ENCODE data around the gene PSEN1.
"Not testable (repeated sequence)": the region's sequence is repeated elsewhere in the genome, so short reads cannot be mapped to it uniquely, and the experiment has no call there.

The PSEN1 gene

DNA sequence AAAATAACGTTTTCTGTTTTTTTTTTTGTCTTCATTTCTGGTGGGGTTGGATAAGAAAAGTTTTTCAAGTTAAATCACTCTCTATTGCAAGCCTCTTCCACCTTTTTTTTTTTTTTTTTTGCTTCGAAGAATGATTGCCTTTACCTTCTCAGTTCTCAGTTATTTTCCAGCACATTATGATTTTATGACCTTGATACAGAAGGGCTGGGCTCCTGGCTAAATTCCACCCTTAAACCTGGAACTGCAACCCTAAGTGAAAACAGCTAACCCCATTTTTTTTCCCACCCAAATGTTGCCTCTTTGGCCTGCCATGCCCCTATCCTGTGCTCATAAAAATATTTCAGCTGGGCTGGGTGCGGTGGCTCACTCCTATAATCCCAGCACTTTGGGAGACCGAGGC lies 31.4 kb downstream of the PSEN1 start:
- DNase-seq (ENCODE audit: low spot score), result no peak

DNA sequence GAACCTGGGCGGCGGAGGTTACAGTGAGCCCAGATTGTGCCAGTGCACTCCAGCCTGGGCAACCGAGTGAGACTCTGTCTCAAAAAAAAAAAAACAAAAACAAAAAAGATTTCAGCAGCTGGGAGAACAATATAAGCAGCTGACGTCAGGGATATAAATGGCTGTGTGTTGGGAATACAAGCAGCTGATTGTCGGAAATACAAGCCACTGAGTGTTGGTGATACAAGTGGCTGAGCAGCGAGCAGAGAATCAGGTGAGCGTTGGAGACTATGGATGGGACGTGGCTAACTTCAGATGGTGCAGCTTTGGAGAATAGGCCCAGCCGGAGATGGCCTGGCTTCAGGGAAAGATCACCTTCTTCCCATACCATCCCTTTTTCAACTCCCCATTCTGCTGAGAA lies 32.0 kb downstream of the PSEN1 start:
- DNase-seq (ENCODE audit: low spot score), result no peak

DNA sequence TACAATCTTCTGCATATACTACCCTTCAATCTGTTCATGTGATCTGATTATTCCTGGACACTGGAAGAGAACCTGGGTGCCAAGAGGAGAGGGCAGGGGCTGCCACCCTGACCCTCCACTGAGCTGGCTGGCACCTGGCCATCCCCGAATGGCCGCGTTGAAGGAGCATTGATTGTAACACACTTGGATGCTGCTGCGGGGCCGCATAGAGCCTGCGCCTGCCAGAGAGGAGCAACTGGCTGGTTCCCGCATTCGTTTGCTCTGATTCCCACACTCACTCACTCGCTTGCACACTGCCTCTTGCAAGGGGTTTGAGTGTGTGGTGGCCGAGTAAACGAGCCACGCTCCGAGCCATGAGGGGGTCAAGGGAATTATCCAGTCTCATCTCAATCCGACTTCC lies 32.4 kb downstream of the PSEN1 start:
- no peak for DNase-seq (ENCODE audit: low spot score)

DNA sequence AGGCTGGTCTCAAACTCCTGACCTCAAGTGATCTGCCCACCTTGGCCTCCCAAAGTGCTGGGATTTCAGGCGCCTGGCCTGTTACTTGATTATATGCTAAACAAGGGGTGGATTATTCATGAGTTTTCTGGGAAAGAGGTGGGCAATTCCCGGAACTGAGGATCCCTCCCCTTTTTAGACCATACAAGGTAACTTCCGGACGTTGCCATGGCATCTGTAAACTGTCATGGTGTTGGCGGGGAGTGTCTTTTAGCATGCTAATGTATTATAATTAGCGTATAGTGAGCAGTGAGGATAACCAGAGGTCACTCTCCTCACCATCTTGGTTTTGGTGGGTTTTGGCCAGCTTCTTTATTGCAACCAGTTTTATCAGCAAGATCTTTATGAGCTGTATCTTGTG lies 33.5 kb downstream of the PSEN1 start:
- not testable (repeated sequence) for DNase-seq (ENCODE audit: low spot score)

DNA sequence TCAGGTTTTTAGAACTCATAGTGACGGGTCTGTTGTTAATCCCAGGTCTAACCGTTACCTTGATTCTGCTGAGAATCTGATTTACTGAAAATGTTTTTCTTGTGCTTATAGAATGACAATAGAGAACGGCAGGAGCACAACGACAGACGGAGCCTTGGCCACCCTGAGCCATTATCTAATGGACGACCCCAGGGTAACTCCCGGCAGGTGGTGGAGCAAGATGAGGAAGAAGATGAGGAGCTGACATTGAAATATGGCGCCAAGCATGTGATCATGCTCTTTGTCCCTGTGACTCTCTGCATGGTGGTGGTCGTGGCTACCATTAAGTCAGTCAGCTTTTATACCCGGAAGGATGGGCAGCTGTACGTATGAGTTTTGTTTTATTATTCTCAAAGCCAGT lies 34.4 kb downstream of the PSEN1 start:
- no peak for DNase-seq (ENCODE audit: low spot score)

DNA sequence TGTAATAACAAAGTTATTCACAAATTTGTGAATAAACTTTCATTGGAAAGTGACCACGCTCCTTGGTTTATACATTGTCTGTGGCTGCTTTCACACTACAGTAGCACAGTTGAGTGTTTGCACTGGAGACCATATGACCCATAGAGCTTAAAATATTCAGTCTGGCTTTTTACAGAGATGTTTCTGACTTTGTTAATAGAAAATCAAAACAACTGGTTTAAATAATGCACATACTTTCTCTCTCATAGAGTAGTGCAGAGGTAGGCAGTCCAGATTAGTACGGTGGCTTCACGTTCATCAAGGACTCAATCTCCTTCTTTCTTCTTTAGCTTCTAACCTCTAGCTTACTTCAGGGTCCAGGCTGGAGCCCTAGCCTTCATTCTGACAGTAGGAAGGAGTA lies 36.2 kb downstream of the PSEN1 start:
- no peak for DNase-seq (ENCODE audit: low spot score)

DNA sequence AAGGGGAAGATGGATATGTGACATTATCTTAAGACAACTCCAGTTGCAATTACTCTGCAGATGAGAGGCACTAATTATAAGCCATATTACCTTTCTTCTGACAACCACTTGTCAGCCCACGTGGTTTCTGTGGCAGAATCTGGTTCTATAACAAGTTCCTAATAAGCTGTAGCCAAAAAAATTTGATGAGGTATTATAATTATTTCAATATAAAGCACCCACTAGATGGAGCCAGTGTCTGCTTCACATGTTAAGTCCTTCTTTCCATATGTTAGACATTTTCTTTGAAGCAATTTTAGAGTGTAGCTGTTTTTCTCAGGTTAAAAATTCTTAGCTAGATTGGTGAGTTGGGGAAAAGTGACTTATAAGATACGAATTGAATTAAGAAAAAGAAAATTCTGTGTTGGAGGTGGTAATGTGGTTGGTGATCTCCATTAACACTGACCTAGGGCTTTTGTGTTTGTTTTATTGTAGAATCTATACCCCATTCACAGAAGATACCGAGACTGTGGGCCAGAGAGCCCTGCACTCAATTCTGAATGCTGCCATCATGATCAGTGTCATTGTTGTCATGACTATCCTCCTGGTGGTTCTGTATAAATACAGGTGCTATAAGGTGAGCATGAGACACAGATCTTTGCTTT lies 36.9 kb downstream of the PSEN1 start:
- peak; percentile 30 for DNase-seq (ENCODE audit: low spot score)

DNA sequence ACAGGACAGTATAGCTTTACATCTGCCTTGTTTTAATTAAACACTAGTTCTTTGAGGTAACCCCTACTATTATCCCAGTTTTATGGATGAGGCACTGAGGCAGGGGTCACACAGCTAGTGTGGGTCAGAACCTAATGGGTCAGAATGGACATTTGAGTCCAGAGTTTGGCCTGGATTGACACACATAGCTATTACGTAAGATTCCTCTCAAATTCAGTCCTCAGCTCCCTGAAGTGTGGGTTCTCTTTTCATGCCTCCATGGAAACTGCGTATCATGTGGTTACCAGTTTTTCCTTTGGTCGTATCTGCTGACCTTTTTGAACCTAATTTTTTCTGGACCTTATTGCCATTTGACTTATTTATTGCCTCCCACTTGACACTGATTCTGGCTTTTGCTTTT lies 40.4 kb downstream of the PSEN1 start:
- no peak for DNase-seq (ENCODE audit: low spot score)

DNA sequence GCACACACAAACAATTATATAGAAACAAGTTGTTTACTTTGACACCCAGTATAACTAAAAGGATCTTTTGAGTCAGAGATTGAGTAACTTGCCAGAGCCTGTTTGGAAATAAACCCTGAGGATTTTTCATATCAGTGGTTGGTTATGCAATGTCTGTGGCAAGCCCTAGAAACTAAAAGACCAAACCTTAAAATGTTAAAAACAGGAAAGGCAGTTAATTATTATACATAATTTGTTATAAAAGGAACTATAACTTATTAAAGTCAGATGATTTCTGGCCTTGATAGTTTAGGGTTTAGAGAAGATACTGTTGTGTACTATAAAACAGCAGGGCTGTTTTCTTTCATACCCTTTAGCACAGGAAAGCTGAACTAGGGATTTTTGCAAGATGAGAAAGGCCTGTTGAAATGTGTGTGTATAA lies 44.1 kb downstream of the PSEN1 start:
- DNase-seq (ENCODE audit: low spot score), result peak; percentile 52

DNA sequence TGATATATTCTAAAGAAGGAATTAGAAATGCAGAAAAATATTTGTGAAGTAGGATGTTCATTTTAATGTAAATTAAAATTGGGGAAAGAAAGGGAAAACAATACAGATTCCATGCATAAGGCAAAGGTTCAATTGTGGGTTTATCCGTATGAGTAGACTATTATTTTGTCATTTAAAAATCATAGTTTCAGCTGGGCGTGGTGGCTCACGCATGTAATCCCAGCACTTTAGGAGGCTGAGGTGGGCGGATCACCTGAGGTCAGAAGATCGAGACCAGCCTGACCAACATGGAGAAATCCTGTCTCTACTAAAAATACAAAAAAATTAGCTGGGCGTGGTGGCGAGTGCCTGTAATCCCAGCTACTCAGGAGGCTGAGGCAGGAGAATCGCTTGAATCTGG lies 44.7 kb downstream of the PSEN1 start:
- DNase-seq (ENCODE audit: low spot score), result not testable (repeated sequence)

DNA sequence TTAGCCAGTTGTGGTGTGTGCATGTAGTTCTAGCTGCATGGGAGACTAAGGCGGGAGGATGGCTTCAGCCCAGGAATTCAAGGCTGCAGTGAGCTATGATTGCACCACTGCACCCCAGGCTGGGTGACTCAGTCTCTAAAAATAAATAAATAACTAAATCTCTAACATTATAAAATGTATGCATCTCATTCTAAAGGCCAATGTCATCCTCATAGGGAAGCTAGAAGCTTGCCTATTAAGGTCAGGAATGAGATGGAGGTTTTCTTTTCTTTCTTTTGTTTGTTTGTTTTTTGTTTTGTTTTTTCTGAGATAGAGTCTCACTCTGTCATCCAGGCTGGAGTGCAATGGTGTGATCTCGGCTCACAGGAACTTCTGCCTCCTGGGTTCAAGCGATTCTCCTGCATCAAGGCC lies 52.2 kb downstream of the PSEN1 start:
- peak; percentile 37 for DNase-seq (ENCODE audit: low spot score)

DNA sequence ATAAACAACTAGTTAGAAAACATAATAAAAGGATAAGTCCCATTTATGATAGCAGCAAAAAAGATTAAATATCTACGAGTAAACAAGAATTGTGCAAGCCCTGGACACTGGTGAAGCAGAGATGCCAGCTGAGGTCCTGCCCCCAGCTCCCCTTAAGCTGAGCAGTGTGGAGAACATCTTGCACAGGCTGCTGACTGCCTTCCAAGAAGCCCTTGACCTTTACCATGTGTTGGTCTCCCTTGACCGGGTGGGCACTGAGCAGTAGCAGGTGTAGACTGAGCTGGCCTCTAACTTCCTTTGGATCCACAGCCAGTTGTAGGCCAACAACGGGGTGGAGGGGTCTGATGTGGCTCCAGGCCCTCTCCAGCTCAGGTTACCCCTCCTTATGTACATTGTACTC lies 53.3 kb downstream of the PSEN1 start:
- no peak for DNase-seq (ENCODE audit: low spot score)

DNA sequence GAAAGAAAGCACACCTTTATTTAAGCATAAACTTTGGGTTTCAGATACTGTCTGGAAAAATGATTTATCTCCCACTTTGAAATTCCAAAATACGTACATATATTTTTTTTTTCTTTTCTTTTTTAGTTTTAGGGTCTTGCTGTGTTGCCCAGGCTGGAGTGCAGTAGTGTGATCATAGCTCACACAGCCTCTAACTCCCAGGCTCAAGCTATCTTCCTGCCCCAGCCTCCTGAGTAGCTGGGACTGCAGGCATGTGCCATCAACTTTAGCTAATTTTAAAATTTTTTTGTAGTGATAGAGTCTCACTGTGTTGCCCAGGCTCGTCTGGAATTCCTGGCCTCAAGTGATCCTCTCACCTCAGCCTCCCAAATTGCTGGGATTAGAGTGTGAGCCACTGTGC lies 55.1 kb downstream of the PSEN1 start:
- DNase-seq (ENCODE audit: low spot score), result no peak

DNA sequence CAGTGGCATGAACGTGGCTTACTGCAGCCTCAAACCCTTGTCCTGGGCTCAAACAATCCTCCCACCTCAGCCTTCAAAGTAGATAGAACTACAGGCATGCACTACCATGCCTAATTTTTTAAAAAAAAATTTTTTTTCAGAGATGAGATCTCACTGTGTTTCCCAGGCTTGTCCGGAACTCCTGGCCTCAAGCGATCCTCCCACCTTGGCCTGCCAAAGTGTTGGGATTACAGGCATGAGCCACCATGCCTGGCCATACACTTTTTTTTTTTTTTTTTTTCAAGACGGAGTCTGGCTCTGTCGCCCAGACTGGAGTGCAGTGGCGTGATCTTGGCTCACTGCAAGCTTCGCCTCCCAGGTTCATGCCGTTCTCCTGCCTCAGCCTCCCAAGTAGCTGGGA lies 58.0 kb downstream of the PSEN1 start:
- not testable (repeated sequence) for DNase-seq (ENCODE audit: low spot score)

DNA sequence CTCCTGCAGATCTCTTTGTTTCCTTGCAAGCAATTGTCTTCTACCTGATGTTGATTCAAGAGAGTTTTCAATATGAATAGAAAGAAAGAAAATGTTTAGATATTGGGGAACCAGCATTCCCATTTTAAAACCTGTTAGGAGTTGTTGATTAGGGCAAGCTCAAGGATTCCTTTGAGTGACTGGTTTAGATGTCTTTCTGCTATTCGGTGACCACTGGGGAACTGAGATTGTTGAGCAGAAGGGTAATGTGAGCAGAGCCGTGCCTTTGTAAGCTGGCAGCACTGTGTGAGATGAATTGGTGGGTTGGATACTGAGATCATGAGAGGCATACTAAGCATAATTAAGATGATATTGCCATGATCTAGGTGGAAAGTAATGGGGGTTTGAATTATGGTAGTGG lies 61.9 kb downstream of the PSEN1 start:
- no peak for DNase-seq (ENCODE audit: low spot score)

DNA sequence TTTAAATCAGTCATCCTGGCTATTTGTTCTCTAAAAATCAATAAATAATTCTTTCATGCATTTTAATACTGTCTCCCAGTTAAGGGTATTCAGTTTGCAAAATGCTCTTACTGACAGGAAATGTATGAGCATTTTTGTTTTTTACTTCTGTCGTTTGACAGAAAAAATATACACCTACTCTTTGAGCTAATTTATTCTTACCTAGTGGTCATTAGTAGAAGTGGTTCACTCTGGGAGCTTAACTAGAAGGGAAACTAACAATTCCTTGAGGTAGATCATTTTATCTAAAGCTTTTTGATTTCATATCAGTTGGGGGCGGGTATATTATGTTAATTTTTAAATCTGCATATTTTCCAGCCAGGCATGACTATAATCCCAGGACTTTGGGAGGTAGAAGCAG lies 67.2 kb downstream of the PSEN1 start:
- no peak for DNase-seq (ENCODE audit: low spot score)

DNA sequence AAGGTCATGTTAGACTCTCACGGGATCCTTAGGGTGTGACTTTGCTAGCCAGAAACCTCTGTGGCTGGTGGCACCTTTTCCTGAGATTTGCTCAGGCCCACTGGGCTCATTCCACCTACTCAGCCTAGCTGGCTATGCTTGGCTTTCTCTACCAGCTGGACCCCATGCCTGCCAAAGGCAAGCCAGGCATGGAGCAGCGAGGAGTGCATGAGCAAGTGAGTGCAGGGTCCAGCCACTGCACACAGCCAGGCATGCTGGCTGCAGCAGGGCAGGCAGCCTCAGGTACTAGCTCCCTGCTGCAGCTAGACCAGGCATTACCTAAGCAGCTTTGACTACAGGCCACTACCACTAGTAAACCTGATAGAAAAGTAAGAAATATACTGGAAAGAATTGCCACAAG lies 71.3 kb downstream of the PSEN1 start:
- DNase-seq (ENCODE audit: low spot score), result no peak

DNA sequence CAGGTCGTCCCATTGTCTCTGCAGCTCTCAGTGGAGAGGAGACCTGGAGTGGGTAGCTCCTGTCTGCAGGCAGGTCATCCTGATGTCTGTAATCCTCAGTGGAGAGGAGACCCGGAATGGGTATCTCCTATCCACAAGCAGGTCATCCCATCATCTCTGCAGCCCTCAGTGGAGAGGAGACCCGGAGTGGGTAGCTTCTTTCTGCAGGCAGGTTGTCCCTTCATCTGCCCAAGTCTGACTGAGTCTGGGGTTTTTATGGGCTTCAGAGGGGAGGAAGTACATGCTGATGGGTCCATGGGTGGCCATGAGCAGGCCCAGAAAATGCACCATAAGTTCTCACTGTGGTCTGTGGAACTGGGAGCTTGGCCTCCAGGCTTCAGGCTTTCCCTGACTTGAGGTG lies 72.1 kb downstream of the PSEN1 start:
- no peak for DNase-seq (ENCODE audit: low spot score)

DNA sequence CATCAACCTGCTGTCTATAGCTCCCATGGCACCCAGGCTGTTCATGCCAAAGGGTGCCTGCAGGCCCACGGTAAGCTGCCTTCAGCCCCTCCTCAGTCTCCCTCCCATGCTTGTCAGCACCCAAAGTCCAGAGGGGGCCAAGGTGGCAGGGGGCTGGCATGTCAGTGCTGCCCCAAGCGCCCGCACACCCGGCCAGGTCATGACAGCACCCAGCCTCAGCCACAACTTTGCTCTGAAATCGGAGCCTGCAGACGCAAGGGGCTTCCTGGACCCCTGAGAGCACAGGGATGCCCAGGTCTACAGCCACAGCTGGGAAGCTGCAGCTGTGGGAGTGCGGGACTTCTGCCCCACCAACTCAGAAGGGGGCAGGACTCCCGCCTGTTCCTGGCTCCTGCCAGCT lies 72.5 kb downstream of the PSEN1 start:
- DNase-seq (ENCODE audit: low spot score), result no peak

DNA sequence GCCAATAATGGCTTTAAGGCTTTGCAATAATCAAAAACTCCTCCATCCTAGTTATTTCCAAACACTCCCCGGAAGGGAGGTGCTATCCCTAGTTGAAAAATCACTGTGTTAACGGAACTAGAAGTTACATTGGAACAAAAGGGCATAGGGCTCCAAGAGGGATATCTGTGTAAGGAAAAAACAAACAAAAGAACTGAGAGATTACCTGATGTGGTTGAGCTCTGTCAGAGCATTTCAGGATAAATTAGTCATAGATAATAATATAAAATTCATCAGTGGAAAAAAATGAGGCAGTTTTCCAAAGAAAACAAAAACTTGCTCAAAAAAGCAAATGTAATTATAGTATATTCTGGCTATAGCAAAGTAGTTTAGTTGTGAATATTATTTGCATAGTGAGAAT lies 73.6 kb downstream of the PSEN1 start:
- DNase-seq (ENCODE audit: low spot score), result peak; percentile 11

DNA sequence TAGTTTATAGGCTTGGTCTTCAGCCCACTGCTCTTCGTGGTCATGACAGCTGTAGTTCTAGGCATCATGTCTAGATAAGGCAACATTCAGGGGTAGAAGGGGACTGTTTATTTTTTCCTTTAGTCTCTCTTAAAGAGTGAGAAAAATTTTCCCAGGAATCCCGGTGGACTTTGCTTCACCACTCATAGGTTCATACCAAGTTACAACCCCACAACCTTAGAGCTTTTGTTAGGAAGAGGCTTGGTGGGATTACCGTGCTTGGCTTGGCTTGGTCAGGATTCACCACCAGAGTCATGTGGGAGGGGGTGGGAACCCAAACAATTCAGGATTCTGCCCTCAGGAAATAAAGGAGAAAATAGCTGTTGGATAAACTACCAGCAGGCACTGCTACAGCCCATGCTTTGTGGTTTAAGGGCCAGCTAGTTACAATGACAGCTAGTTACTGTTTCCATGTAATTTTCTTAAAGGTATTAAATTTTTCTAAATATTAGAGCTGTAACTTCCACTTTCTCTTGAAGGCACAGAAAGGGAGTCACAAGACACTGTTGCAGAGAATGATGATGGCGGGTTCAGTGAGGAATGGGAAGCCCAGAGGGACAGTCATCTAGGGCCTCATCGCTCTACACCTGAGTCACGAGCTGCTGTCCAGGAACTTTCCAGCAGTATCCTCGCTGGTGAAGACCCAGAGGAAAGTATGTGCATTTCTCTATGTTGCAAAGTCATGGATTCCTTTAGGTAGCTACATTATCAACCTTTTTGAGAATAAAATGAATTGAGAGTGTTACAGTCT lies 75.1 kb downstream of the PSEN1 start:
- no peak for DNase-seq (ENCODE audit: low spot score)

DNA sequence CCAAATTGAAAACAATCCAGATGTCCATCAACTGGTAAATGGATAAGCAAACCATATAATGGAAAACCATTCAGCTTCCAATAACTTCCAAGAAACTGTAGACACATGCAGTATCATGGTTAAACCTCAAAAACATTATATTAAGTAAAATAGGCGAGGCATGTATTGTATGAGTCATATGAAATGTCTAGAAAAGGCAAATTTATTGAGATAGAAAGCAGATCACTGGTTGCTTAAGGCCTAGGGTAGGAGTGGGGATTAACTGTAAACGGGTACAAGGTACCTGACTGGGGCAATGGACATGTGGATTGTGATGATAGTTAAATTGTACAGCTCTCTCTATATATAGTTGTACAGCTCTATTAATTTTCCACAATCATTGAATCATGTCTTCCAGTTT lies 79.7 kb downstream of the PSEN1 start:
- DNase-seq (ENCODE audit: low spot score), result no peak

DNA sequence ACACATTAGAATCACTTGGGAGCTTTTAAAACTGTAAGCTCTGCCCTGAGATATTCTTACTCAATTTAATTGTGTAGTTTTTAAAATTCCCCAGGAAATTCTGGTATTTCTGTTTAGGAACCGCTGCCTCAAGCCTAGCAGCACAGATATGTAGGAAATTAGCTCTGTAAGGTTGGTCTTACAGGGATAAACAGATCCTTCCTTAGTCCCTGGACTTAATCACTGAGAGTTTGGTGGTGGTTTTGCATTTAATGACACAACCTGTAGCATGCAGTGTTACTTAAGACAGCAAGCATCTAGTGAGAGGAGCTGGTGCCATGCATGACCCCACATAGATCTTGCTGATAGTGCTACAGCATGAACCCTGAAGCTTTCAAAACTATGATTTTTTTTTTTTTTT lies 81.1 kb downstream of the PSEN1 start:
- no peak for DNase-seq (ENCODE audit: low spot score)

DNA sequence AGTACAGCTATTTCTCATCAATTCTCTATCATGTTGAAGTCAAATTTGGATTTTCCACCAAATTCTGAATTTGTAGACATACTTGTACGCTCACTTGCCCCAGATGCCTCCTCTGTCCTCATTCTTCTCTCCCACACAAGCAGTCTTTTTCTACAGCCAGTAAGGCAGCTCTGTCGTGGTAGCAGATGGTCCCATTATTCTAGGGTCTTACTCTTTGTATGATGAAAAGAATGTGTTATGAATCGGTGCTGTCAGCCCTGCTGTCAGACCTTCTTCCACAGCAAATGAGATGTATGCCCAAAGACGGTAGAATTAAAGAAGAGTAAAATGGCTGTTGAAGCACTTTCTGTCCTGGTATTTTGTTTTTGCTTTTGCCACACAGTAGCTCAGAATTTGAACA lies 83.8 kb downstream of the PSEN1 start:
- no peak for DNase-seq (ENCODE audit: low spot score)

Data from AG08396 (cell line).